Kidney epithelial cell (primary cell): ENCODE results near the gene MYOD1. TPM values are rescaled to one million over a fixed set of nuclear protein-coding genes. Genes with fewer than 3 reads are reported as not detected.

Experiments
- DNase-seq: peaks from one replicate; pipeline ENCODE4 v3.0.0-alpha.2; 2010; ENCODE audit warnings: low read depth
- H3K27me3 ChIP-seq: 2 replicates; pipeline ENCODE4 v1.6.0; 2011; ENCODE audit warnings: low read length; ENCODE audit not compliant: control insufficient read depth, insufficient read depth
- H3K36me3 ChIP-seq: 2 replicates; pipeline ENCODE4 v1.5.1; 2011; ENCODE audit warnings: low read length; ENCODE audit not compliant: control insufficient read depth, insufficient read depth
- H3K4me3 ChIP-seq: 2 replicates; pipeline ENCODE4 v1.5.1; 2011; ENCODE audit warnings: low read depth, mild to moderate bottlenecking, control low read depth, low read length
- total RNA-seq: library from RNA; depleted of rRNA; stranded (reverse); fragments of >200 nt; gene quantifications from 2 replicates; pipeline ENCODE4 v1.2.3, GENCODE V29; 2015
- TF ChIP-seq, protein P1 (sequence below): IDR thresholded peaks from 2 replicates; pipeline ENCODE4 v1.5.1; 2011; ENCODE audit warnings: mild to moderate bottlenecking, moderate library complexity, low read length, control low read depth, inconsistent platforms; ENCODE audit not compliant: insufficient read depth, poor library complexity, severe bottlenecking

MYOD1 gene
- total RNA-seq, 1 donor from 2014 or later, result not detected

DNA sequence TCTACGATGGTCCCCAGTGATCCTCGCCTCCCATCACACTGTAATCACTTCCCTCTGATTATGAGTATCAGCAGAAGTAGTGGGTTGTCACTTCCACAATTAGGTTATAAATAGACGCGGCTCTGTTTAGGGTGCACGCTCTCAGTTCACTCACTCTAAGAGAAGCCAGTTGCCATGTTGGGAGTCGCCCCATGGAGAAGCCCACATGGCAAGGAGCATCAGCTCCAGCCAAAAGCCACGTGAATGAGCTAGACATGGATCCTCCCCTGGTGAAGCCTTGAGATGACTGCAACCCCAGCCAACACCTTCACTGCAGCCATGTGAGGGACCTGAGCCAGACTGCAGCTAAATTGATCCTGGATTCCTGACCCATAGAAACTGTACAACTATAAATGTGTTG is 26.4 kb upstream of the MYOD1 start:
- peaks cover 41% of the 10 kb centered on the region for H3K27me3 ChIP-seq
- no peak overlapping the region for H3K4me3 ChIP-seq
- TF ChIP-seq, protein P1, sequence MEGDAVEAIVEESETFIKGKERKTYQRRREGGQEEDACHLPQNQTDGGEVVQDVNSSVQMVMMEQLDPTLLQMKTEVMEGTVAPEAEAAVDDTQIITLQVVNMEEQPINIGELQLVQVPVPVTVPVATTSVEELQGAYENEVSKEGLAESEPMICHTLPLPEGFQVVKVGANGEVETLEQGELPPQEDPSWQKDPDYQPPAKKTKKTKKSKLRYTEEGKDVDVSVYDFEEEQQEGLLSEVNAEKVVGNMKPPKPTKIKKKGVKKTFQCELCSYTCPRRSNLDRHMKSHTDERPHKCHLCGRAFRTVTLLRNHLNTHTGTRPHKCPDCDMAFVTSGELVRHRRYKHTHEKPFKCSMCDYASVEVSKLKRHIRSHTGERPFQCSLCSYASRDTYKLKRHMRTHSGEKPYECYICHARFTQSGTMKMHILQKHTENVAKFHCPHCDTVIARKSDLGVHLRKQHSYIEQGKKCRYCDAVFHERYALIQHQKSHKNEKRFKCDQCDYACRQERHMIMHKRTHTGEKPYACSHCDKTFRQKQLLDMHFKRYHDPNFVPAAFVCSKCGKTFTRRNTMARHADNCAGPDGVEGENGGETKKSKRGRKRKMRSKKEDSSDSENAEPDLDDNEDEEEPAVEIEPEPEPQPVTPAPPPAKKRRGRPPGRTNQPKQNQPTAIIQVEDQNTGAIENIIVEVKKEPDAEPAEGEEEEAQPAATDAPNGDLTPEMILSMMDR, result no peak
- H3K36me3 ChIP-seq, result no peaks in the 10 kb centered on the region
- no peak for DNase-seq

DNA sequence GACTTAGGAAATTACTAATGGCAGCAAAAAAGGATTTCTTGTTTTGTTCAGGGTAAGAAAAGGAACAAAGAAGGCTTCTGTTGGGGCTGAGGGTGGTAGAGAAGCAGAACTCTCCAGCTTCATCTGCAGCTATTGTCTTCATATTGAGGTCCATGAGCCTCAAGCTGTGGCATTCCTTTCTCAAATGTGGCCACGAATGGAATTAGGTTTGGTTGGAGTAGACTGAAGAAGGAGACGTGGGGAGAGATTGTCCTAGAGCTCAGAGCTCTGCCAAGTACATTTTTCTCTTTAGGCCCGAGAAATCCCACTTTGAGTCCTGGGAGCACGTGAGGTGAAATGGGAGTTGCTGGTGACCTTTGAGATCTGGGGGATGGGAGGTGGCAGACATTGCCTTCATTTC is 25.8 kb upstream of the MYOD1 start:
- H3K27me3 ChIP-seq, result peaks cover 41% of the 10 kb centered on the region
- no peak for DNase-seq
- TF ChIP-seq, protein P1, result no peak

DNA sequence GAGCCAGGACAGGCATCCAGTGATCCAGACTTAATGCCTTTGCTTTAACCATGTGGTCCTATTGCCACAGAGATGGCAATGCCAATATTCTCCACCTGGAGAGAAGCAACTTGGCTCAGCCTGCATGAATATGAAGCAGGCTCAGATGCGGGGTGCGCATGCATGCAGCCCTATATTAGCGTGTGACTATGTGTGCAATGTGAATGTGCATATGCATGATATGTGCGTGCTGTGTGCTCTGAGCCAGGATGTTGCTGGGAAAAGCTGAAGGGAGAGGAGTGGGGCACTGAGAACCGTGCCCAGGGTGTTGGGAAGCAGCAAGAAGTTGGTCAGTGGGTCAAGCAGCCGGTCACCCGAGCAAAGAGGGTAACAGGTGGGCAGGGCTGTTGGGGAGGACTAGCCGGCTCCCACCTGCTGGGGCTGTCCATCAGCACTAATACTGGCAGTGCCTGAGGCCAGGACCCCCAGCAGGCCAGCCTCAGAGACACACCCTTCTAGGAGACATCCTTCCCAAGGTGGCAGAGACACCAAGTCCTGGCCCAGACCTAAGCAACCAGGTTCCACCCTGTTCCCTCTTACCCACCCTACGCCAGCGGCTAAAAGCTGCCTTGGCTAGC is 24.8 kb upstream of the MYOD1 start:
- DNase-seq, result no peak

More for the DNA sequence above, 25.8 kb upstream of the MYOD1 start:
- no peaks in the 10 kb centered on the region for H3K36me3 ChIP-seq
- H3K4me3 ChIP-seq, result no peak overlapping the region

DNA sequence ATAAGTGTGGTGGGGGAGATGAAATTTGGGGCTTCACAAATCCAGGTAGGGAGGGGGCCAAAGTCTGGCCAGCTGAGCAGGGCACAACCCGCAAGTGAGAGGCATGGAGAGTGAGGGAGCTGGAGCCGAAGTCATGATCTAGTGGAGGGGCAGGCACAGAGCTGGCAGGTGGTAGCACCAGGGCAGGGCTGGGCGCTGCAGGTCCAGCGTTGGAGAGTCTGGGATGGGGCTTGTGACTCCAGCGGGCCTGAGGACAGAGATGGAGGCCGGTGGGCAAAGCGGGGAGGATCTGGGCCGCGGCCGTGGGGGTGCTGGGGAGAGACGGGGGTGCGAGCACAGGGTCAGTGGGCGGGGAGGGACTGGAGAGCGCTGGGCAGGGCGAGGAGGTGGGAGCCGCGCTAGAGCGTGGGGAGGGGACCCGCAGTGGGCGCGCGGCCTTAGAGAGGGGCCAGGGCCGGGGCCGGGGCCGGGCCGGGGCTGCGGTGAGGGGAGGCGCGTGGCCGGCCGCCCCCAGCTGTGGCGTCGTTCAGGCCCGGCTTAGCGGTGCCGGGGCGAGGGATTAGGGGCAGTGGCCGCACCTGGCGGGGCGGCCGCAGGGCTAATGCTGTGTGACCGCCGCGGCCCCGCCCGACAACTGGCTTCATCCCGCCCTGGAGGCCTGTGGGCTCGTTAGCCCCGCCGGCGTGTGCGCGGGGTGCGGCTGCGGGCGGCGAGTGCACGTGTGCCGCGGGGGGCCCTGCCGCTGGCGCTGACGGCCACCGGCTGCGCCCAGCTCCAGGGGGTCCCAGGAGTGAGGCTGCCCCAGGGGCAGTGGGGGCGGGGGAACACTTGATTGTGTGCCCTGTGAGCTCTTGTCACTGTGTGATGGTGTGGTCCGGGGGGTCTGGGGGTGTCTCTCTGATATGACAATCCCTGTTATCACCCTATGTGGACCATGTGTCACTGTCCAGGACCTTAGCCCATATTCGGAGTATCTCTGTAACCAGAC is 23.6 kb upstream of the MYOD1 start:
- no peaks in the 10 kb centered on the region for H3K36me3 ChIP-seq
- DNase-seq, result no peak
- H3K27me3 ChIP-seq, result peaks cover 41% of the 10 kb centered on the region
- H3K4me3 ChIP-seq, result no peak overlapping the region
- TF ChIP-seq, protein P1, result no peak

More for the DNA sequence above, 24.8 kb upstream of the MYOD1 start:
- Histone ChIP-seq H3K4me3 (no peak overlapping the region), H3K36me3 (no peaks in the 10 kb centered on the region), H3K27me3 (peaks cover 41% of the 10 kb centered on the region)
- TF ChIP-seq, protein P1, result no peak

DNA sequence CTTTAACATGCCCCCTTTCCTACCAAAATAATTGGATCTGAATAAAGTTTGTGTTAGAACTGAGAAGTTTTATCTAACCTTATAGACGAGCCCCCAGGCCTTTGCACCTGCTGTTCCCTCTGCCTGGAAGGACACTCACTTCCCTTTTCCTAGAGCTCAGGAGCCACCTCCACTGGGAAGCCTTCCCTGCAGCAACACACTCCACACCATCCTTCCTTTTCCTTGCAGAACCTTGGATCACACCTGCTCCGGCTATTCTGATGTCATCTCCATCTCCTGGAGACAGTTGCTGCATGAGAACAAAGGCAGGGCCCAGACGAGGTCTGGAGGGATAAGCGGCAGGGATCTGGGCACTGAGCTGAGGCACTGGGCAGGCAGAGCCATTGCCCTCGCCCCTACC is 22.6 kb upstream of the MYOD1 start:
- Histone ChIP-seq H3K4me3 (no peak overlapping the region), H3K36me3 (no peaks in the 10 kb centered on the region), H3K27me3 (peaks cover 41% of the 10 kb centered on the region)
- DNase-seq, result no peak
- TF ChIP-seq, protein P1, result no peak
